NCI-H2196 treated with DMSO at 0.1 percent for 48 hours (cell line): ENCODE data around the gene RPLP2.
A peak's percentile ranks its signal among the peaks of the same experiment; 100 is the strongest.

Experiments
- DNase-seq: peaks from one replicate; lab custom pipeline; 2025; ENCODE audit not compliant: unreplicated experiment; lab: John Stamatoyannopoulos, UW

RPLP2 gene

GRCh38 chr11:773425-773824 is 36.3 kb upstream of the RPLP2 start:
- DNase-seq, result no peak

GRCh38 chr11:773830-774229 is 35.9 kb upstream of the RPLP2 start:
- no peak for DNase-seq

GRCh38 chr11:774873-775592 is 34.7 kb upstream of the RPLP2 start:
- DNase-seq, result no peak

- no peak for DNase-seq
Measured at GRCh38 chr11:776263-776560, 33.6 kb upstream of the RPLP2 start.

- DNase-seq, result no peak
Measured at GRCh38 chr11:776561-777287, 33.0 kb upstream of the RPLP2 start.

- DNase-seq, result peak; percentile 72
Measured at GRCh38 chr11:777288-778255, 32.2 kb upstream of the RPLP2 start, which contains the start of gene GATD1. Gene GATD1 (minus strand): TSS chr11:777487. CDS start chr11:777462, 25 bp downstream.

GRCh38 chr11:778976-779954 is 30.5 kb upstream of the RPLP2 start:
- no peak for DNase-seq

- DNase-seq, result no peak
Measured at GRCh38 chr11:779955-780532, 29.7 kb upstream of the RPLP2 start.

- DNase-seq, result no peak
Measured at GRCh38 chr11:782264-783174, 27.2 kb upstream of the RPLP2 start.

GRCh38 chr11:783581-784015 is 26.2 kb upstream of the RPLP2 start:
- no peak for DNase-seq

- no peak for DNase-seq
Measured at GRCh38 chr11:786235-787083, 23.3 kb upstream of the RPLP2 start.

GRCh38 chr11:787084-787675 is 22.6 kb upstream of the RPLP2 start:
- no peak for DNase-seq

- no peak for DNase-seq
Measured at GRCh38 chr11:788009-788640, 21.6 kb upstream of the RPLP2 start.

- no peak for DNase-seq
Measured at GRCh38 chr11:788953-789940, 20.5 kb upstream of the RPLP2 start.

- DNase-seq, result no peak
Measured at GRCh38 chr11:789943-790342, 19.8 kb upstream of the RPLP2 start, which contains the start of gene CEND1. Gene CEND1 (minus strand): TSS chr11:790090. CDS start chr11:788576, 1,514 bp downstream.
